HCT116 (cell line): Measurements from ENCODE around the gene NAGK. TPM values are rescaled to one million over a fixed set of nuclear protein-coding genes. Genes with fewer than 3 reads are reported as not detected.
A peak's percentile ranks its signal among the peaks of the same experiment; 100 is the strongest.

ENCODE experiments used
- ATAC-seq: fragments of 200-7000 bp; cut with Tn5 transposase; 2 replicates; pipeline ENCODE4 v1.9.1; 2020; ENCODE audit warnings: mild to moderate bottlenecking, moderate library complexity
- BruUV-seq: library from RNA; stranded (reverse); fragments of 400-500 nt; replicated peaks from 2 replicates; lab custom pipeline; 2021; lab: Mats Ljungman, UMichigan
- CTCF ChIA-PET: fragments of 300-600 bp; sonication (Branson Sonifier 250); formaldehyde crosslinking; loops from one replicate; lab custom pipeline; 2021; ENCODE audit warnings: antibody characterized with exemption; lab: Charles Lee
- POLR2A ChIA-PET: fragments of 300-600, 350-600 bp; sonication (Branson Sonifier 250); formaldehyde crosslinking; loops from one replicate; lab custom pipeline; 2021; ENCODE audit warnings: antibody characterized with exemption; lab: Charles Lee
- RAD21 ChIA-PET, 2 experiments: fragments of 300-600 bp; sonication (Branson Sonifier 250); formaldehyde crosslinking; loops; one replicate each; lab custom pipeline; 2023; ENCODE audit warnings: low total read pairs in 2 of 2; ENCODE audit not compliant: uncharacterized antibody in 2 of 2, unreplicated experiment in 2 of 2, low non-redundant PET in 1 of 2; lab: Charles Lee
- DNase-seq: peaks from one replicate; pipeline ENCODE4 v3.0.0-alpha.2; 2010; ENCODE audit warnings: low read depth, low spot score
- H2AFZ ChIP-seq: fragments of 200-600 bp; shearing (Covaris generic), sonication (generic); 2 replicates; pipeline ENCODE4 v1.6.1; 2017; ENCODE audit warnings: low read depth, mixed run types, mixed read lengths, antibody characterized with exemption, low read length; ENCODE audit not compliant: poor library complexity, severe bottlenecking
- H3K27ac ChIP-seq: 2 replicates; pipeline ENCODE4 v1.5.1; 2012; ENCODE audit warnings: low read depth, low read length
- H3K27me3 ChIP-seq: fragments of 200-600 bp; sonication (generic); 2 replicates; pipeline ENCODE4 v1.6.1; 2016; ENCODE audit warnings: mixed run types, low read length, mixed read lengths; ENCODE audit not compliant: insufficient read depth
- H3K36me3 ChIP-seq, 2 experiments: fragments of 200-500 bp in 1 of 2; fragments of 200-600 bp in 1 of 2; sonication (Bioruptor generic) in 1 of 2; sonication (generic) in 1 of 2; 2 replicates each; pipeline versions ENCODE4 v1.5.1 to v1.6.1; 2014 to 2016; ENCODE audit warnings: low read length in 2 of 2, inconsistent platforms in 1 of 2, mixed read lengths in 1 of 2, mixed run types in 1 of 2; ENCODE audit not compliant: insufficient read depth in 2 of 2, control insufficient read depth in 1 of 2
- H3K4me1 ChIP-seq, 2 experiments: fragments of 200-600 bp in 1 of 2; sonication (generic) in 1 of 2; 2 replicates each; pipeline versions ENCODE4 v1.5.1 to v1.6.1; 2012 to 2017; ENCODE audit warnings: low read length in 2 of 2, inconsistent platforms in 1 of 2, mild to moderate bottlenecking in 1 of 2, mixed read lengths in 1 of 2, mixed run types in 1 of 2, moderate library complexity in 1 of 2; ENCODE audit not compliant: insufficient read depth in 2 of 2, control insufficient read depth in 1 of 2
- H3K4me2 ChIP-seq: fragments of 200-600 bp; sonication (generic); 2 replicates; pipeline ENCODE4 v1.6.1; 2017; ENCODE audit warnings: mixed run types, low read length, mixed read lengths
- H3K4me3 ChIP-seq, 2 experiments: fragments of 200-600 bp in 1 of 2; sonication (generic) in 1 of 2; replicated peaks in 1 of 2; 2 replicates each; pipeline ENCODE4 v1.5.1; 2011 to 2016; ENCODE audit warnings: low read length in 2 of 2, control low read depth in 1 of 2, low read depth in 1 of 2, mild to moderate bottlenecking in 1 of 2, mixed read lengths in 1 of 2, mixed run types in 1 of 2
- H3K79me2 ChIP-seq: fragments of 200-600 bp; sonication (generic); 2 replicates; pipeline ENCODE4 v1.6.1; 2017; ENCODE audit warnings: mild to moderate bottlenecking, mixed run types, low read length, moderate library complexity, mixed read lengths; ENCODE audit not compliant: insufficient read depth
- H3K9ac ChIP-seq: fragments of 200-600 bp; sonication (generic); 2 replicates; pipeline ENCODE4 v1.6.1; 2016; ENCODE audit warnings: low read length, mixed read lengths
- H3K9me2 ChIP-seq: fragments of 200-600 bp; sonication (generic), shearing (Covaris generic); 2 replicates; pipeline ENCODE4 v1.6.1; 2017; ENCODE audit warnings: mixed run types, mild to moderate bottlenecking, moderate library complexity; ENCODE audit not compliant: insufficient read depth
- H3K9me3 ChIP-seq, 2 experiments: fragments of 200-500 bp in 1 of 2; fragments of 200-600 bp in 1 of 2; sonication (Bioruptor generic) in 1 of 2; sonication (generic) in 1 of 2; 2 replicates each; pipeline ENCODE4 v1.6.1; 2014 to 2017; ENCODE audit warnings: low read length in 2 of 2, mixed read lengths in 2 of 2, inconsistent platforms in 1 of 2, low read depth in 1 of 2, mild to moderate bottlenecking in 1 of 2, mixed run types in 1 of 2, moderate library complexity in 1 of 2; ENCODE audit not compliant: control insufficient read depth in 1 of 2, insufficient read depth in 1 of 2
- H4K20me1 ChIP-seq: fragments of 200-600 bp; sonication (generic), shearing (Covaris generic); 2 replicates; pipeline ENCODE4 v1.6.1; 2017; ENCODE audit warnings: mixed run types, mild to moderate bottlenecking, moderate library complexity; ENCODE audit not compliant: insufficient read depth
- CEBPB ChIP-seq: IDR thresholded peaks from 2 replicates; pipeline ENCODE4 v1.6.1; 2012; ENCODE audit warnings: low read depth
- EGR1 ChIP-seq: IDR thresholded peaks from 2 replicates; pipeline ENCODE4 v1.6.1; 2012; ENCODE audit warnings: low read depth
- ELF1 ChIP-seq: IDR thresholded peaks from 2 replicates; pipeline ENCODE4 v1.6.1; 2012; ENCODE audit warnings: low read depth, borderline replicate concordance
- EZH2 ChIP-seq: fragments of 200-600 bp; sonication (generic); IDR thresholded peaks from 2 replicates; pipeline ENCODE4 v1.6.1; 2017; ENCODE audit warnings: antibody characterized with exemption, mixed run types
- FOSL1 ChIP-seq: IDR thresholded peaks from 2 replicates; pipeline ENCODE4 v1.6.1; 2012; ENCODE audit warnings: low read depth
- SIN3A ChIP-seq: IDR thresholded peaks from 2 replicates; pipeline ENCODE4 v1.6.1; 2012; ENCODE audit warnings: low read depth
- ZNF274 ChIP-seq: fragments of 200-500 bp; sonication (Bioruptor generic); IDR thresholded peaks from 2 replicates; pipeline ENCODE4 v1.6.1; 2014; ENCODE audit warnings: mild to moderate bottlenecking, low read depth, low read length, inconsistent platforms
- intact Hi-C: fragments of 100-400 bp; cut with micrococcal nuclease; formaldehyde crosslinking; loops from 2 replicates; pipeline ENCODE4 v1.10.0; 2022
- total RNA-seq: library from RNA; stranded (reverse); gene quantifications from one replicate; pipeline ENCODE4 v1.2.1, GENCODE V29; 2021; ENCODE audit not compliant: unreplicated experiment
- TF ChIP-seq, protein P1 (sequence below): IDR thresholded peaks from 2 replicates; pipeline ENCODE4 v1.6.1; 2012; ENCODE audit warnings: low read depth
- TF ChIP-seq, protein P2 (sequence below): IDR thresholded peaks from 2 replicates; pipeline ENCODE4 v1.6.1; 2012

The NAGK gene
- total RNA-seq, 1 experiment from 2014 or later = 36.8 TPM

GRCh38 chr2:71100195-71100964 lies 31.9 kb downstream of the NAGK start (continued):
- TF ChIP-seq, protein P1, sequence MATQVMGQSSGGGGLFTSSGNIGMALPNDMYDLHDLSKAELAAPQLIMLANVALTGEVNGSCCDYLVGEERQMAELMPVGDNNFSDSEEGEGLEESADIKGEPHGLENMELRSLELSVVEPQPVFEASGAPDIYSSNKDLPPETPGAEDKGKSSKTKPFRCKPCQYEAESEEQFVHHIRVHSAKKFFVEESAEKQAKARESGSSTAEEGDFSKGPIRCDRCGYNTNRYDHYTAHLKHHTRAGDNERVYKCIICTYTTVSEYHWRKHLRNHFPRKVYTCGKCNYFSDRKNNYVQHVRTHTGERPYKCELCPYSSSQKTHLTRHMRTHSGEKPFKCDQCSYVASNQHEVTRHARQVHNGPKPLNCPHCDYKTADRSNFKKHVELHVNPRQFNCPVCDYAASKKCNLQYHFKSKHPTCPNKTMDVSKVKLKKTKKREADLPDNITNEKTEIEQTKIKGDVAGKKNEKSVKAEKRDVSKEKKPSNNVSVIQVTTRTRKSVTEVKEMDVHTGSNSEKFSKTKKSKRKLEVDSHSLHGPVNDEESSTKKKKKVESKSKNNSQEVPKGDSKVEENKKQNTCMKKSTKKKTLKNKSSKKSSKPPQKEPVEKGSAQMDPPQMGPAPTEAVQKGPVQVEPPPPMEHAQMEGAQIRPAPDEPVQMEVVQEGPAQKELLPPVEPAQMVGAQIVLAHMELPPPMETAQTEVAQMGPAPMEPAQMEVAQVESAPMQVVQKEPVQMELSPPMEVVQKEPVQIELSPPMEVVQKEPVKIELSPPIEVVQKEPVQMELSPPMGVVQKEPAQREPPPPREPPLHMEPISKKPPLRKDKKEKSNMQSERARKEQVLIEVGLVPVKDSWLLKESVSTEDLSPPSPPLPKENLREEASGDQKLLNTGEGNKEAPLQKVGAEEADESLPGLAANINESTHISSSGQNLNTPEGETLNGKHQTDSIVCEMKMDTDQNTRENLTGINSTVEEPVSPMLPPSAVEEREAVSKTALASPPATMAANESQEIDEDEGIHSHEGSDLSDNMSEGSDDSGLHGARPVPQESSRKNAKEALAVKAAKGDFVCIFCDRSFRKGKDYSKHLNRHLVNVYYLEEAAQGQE = no peak
- TF ChIP-seq, protein P2, sequence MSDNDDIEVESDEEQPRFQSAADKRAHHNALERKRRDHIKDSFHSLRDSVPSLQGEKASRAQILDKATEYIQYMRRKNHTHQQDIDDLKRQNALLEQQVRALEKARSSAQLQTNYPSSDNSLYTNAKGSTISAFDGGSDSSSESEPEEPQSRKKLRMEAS = 0 out of 2 replicates have a peak, but pooled peaks have one; percentile 15
- TF ChIP-seq FOSL1 = no peak
- TF ChIP-seq, all 23 proteins: peak for 5

GRCh38 chr2:71101656-71102055 lies 33.2 kb downstream of the NAGK start:
- Histone ChIP-seq H3K27me3 (no peaks in the 10 kb centered on the region), H3K79me2 (no peaks in the 10 kb centered on the region), H3K9me2 (no peaks in the 10 kb centered on the region), H3K36me3 (no peaks in the 10 kb centered on the region), H2AFZ (no peak overlapping the region), H3K4me3 (no peak overlapping the region), H3K4me2 (no peak overlapping the region), H3K27ac (no peak overlapping the region), H3K4me1 (peaks cover 0 to 2% of the 10 kb centered on the region in 2 experiments; a peak in 1 of 4 replicates), H3K9ac (no peak overlapping the region), H4K20me1 (no peaks in the 10 kb centered on the region), H3K9me3 (no peaks in the 10 kb centered on the region)
- TF ChIP-seq ZNF274 (no peak), CEBPB (no peak), EGR1 (no peak), ELF1 (no peak), FOSL1 (no peak), EZH2 (no peak), SIN3A (no peak)
- no TSS peak for BruUV-seq
- POLR2A ChIA-PET = interaction anchor here (1.1 kb wide), 1 partner anchor 13 kb away, joined by 4 read pairs; no protein-coding TSS in a partner anchor
- CTCF ChIA-PET = interaction anchor here (1.3 to 2.7 kb wide), 7 partner anchors 9 to 55 kb away, joined by 3 to 17 read pairs (median 8); partner anchors contain the start of gene NAGK
- ATAC-seq (no peak), DNase-seq (no peak)
- RAD21 ChIA-PET = no interaction called here
- intact Hi-C loops = no loop called here
